NCI-H748 (cell line): ENCODE measurements around the gene CSF3.
"Not testable (repeated sequence)": the region's sequence is repeated elsewhere in the genome, so short reads cannot be mapped to it uniquely, and the experiment has no call there.

Experiments used
- DNase-seq: peaks from one replicate; lab custom pipeline; 2025; ENCODE audit not compliant: unreplicated experiment; lab: John Stamatoyannopoulos, UW

CSF3 gene

GRCh38 chr17:39996800-39997199, 18.4 kb upstream of the CSF3 start:
- DNase-seq: no peak

GRCh38 chr17:39997543-39997942, 17.7 kb upstream of the CSF3 start:
- no peak for DNase-seq

- DNase-seq: no peak
These were observed 16.2 kb upstream of the CSF3 start for GRCh38 chr17:39999067-39999466.

DNA sequence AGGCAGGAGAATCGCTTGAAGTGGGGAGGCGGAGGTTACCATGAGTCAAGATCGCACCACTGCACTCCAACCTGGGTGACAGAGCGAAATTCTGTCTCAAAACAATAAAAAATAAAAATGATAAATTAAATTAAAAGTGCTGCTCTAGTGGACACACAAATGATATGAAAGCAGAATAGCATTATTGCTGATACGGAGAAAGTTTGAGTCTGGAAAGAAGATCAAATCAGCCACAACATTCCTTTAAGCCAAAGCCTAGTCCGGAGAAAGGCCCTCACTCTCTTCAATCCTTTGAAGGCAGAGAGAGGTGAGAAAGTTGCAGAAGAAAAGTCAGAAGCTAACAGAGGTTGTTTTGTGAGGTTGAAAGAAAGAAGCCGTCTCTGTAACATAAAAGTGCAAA, 15.1 kb upstream of the CSF3 start:
- DNase-seq: no peak

- DNase-seq: not testable (repeated sequence)
These were observed 13.9 kb upstream of the CSF3 start for GRCh38 chr17:40001335-40001734.

DNA sequence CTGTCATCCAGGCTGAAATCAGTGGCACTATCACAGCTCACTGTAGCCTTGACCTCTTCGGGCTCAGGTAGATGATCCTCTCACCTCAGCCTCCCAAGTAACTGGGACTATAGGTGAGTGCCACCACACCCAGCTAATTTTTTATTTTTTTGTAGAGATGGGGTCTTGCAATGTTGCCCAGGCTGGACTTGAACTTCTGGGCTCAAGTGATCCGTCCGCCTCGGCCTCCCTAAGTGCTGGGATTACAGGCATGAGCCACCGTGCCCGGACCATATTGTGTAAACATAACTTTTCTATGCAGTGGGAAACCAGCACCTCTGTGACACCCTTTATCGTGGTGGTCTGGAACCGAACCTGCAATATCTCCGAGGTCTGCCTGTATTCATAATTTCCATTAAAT, 11.2 kb upstream of the CSF3 start:
- no peak for DNase-seq

- DNase-seq: no peak
These were observed 10.5 kb upstream of the CSF3 start for GRCh38 chr17:40004712-40005111.

DNA sequence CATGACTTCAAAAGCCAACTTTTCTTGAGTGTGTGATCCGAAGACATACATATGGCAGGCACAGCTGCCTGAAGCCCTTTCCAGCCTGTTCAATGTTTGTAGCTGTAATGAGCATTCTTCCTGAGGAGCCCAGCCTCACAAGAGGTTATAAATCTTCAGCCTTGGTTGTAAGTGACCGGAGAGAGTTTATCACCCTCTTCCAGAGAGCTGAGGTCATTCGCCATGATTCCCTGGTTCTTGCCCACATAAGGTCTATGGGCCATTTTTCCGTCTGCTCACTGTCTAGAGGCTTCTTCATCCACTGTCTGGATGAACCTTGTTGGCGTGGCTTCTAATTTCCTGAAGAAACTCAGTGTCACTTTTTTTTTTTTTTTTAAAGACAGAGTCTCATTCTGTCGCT, 9.7 kb upstream of the CSF3 start:
- DNase-seq: no peak

- DNase-seq: not testable (repeated sequence)
These were observed 4.2 kb upstream of the CSF3 start for GRCh38 chr17:40010946-40011500.

DNA sequence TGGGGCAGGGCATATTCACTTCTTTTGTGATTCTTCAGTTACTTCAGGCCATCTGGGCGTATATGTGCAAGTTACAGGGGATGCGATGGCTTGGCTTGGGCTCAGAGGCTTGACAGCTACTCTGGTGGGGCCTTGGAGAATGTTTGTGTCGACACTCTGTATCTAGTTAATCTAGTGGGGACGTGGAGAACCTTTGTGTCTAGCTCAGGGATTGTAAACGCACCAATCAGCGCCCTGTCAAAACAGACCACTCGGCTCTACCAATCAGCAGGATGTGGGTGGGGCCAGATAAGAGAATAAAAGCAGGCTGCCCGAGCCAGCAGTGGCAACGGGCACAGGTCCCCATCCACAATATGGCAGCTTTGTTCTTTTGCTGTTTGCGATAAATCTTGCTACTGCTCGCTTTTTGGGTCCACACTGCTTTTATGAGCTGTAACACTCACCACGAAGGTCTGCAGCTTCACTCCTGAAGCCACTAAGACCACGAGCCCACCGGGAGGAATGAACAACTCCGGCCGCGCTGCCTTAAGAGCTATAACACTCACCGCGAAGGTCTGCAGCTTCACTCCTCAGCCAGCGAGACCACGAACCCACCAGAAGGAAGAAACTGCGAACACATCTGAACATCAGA, 3.1 kb upstream of the CSF3 start:
- DNase-seq: not testable (repeated sequence)

DNA sequence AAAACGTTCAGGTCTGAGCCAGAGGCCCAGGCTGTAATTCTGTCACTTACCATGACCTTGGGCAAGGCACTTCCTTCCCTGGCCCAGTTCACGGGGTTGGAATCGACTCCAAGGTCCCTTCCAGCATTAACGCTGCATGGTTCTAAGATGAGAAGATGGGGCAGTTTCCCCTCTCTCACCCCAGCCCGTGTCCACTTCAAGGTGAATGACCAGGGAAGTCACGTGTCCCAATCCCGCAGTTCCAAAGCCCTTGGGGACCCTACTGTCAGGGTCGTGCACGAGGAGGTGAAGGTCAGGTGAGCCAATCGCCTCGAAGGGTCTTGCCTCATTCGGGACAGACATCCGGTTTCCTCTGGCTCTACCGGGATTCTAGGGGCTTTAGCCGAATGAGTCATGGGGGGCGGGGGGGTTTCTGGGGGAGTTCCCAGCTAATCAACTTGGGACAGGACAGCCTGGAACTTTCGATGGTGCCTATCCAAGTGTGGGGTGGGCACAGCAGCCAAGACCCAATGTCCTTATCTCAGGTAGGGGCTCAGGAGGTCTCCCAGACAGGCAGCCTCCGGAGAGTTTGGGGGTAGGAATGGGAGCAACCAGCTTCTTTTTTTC, 762 bp upstream of the CSF3 start:
- no peak for DNase-seq

- no peak for DNase-seq
These were observed 1.1 kb downstream of the CSF3 start for GRCh38 chr17:40015998-40016985.

DNA sequence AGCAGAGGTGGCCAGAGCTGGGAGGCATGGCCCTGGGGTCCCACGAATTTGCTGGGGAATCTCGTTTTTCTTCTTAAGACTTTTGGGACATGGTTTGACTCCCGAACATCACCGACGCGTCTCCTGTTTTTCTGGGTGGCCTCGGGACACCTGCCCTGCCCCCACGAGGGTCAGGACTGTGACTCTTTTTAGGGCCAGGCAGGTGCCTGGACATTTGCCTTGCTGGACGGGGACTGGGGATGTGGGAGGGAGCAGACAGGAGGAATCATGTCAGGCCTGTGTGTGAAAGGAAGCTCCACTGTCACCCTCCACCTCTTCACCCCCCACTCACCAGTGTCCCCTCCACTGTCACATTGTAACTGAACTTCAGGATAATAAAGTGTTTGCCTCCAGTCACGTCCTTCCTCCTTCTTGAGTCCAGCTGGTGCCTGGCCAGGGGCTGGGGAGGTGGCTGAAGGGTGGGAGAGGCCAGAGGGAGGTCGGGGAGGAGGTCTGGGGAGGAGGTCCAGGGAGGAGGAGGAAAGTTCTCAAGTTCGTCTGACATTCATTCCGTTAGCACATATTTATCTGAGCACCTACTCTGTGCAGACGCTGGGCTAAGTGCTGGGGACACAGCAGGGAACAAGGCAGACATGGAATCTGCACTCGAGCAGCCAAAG, 2.3 kb downstream of the CSF3 start:
- no peak for DNase-seq

GRCh38 chr17:40018211-40019121, 3.2 kb downstream of the CSF3 start:
- no peak for DNase-seq

DNA sequence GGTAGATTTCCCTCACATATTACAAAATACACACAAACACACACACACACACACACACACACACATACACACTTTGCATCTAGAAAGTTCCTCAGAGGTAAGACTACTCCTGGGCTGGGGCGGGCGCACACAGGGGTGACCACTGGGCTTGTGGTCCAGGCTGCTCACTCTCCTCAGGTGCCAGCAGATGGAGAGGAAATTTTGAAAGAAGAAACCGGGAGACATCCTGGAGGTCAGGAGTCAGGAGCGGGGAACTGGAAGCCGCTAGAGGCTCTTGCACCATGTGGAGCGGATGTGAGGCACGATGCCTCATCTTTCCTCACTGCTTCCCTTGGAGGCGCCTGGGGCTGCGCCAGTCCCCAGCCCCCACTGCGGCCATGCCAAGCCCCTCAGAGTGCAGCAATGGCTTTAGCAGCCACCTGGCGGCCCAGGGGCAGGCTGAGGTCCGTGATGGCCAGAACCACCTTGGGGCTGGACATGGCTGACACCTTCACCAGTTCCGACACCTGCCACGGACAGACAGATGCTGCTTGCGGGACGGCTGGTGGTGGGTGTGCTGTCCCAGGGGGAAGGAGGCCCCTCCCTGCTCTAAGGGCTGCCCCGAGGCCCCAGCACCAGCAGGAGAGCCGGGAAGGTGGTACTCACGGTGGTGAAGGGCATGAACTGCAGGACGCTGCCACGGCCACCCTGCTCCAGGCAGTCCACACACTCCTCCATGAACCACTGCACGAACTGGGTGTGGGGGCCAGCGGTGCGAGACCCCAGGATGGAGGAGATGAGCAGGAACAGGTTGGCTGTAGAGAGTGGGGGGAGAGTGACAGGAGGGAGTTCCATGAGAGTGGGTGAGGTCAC, 4.1 kb downstream of the CSF3 start:
- DNase-seq: no peak

GRCh38 chr17:40020146-40020545, 4.9 kb downstream of the CSF3 start:
- no peak for DNase-seq

DNA sequence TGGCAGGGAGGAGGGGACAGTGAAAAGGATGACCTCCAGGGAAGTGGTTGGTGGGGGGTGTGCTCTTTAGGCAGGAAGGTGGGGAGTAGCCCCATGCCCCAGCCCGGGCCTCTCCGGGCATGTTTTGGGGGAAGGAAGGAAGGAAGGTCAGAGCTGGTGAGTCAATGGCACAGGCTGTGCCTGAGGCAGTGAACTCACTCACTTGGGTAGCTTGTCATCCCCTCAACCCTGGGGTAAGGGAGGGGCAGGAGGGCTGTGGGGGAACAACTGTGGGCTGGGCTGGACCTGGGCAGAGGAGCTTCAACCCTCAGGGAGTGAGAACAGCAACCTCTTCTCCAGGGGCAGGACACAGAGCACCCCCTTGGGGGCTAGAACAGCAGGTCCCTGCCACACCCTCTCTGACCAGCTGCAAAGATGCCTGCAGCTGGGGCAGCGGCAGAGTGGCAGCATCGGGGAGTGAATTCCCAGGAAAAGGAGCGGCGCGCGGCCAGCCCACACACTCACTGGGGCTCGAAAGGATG, 6.3 kb downstream of the CSF3 start:
- DNase-seq: no peak

DNA sequence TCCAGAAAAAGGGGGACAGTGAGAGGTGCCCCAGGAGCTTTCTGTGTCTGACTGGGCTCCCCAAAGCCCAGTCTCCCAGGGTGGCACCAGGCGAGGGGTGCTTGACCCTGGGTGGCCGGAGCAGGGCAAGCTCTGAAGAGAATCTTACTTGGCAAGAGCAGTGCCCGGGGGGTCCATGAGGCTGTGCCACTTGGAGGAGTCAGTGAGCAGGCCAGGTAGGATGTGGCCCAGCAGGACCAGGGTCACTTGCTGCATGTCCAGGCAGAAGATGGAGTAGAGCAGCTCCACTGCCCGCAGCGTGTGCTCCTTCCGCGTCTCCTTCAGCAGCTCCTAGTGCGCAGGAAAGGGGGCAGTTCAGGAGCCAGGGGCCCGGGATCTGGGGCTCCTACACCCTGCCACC, 7.3 kb downstream of the CSF3 start:
- no peak for DNase-seq

GRCh38 chr17:40022961-40023541, 7.8 kb downstream of the CSF3 start:
- DNase-seq: no peak
